ENCODE data around the gene ZNF618. TPM values are rescaled to one million over a fixed set of nuclear protein-coding genes. Genes with fewer than 3 reads are reported as not detected.

Gene ZNF618, protein sequence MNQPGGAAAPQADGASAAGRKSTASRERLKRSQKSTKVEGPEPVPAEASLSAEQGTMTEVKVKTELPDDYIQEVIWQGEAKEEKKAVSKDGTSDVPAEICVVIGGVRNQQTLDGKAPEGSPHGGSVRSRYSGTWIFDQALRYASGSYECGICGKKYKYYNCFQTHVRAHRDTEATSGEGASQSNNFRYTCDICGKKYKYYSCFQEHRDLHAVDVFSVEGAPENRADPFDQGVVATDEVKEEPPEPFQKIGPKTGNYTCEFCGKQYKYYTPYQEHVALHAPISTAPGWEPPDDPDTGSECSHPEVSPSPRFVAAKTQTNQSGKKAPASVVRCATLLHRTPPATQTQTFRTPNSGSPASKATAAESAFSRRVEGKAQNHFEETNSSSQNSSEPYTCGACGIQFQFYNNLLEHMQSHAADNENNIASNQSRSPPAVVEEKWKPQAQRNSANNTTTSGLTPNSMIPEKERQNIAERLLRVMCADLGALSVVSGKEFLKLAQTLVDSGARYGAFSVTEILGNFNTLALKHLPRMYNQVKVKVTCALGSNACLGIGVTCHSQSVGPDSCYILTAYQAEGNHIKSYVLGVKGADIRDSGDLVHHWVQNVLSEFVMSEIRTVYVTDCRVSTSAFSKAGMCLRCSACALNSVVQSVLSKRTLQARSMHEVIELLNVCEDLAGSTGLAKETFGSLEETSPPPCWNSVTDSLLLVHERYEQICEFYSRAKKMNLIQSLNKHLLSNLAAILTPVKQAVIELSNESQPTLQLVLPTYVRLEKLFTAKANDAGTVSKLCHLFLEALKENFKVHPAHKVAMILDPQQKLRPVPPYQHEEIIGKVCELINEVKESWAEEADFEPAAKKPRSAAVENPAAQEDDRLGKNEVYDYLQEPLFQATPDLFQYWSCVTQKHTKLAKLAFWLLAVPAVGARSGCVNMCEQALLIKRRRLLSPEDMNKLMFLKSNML
- total RNA-seq (2022; extraction: Qiagen RNA extraction) = 7.5 to 11.1 TPM (median 9.3 TPM) in 5 replicates

DNA sequence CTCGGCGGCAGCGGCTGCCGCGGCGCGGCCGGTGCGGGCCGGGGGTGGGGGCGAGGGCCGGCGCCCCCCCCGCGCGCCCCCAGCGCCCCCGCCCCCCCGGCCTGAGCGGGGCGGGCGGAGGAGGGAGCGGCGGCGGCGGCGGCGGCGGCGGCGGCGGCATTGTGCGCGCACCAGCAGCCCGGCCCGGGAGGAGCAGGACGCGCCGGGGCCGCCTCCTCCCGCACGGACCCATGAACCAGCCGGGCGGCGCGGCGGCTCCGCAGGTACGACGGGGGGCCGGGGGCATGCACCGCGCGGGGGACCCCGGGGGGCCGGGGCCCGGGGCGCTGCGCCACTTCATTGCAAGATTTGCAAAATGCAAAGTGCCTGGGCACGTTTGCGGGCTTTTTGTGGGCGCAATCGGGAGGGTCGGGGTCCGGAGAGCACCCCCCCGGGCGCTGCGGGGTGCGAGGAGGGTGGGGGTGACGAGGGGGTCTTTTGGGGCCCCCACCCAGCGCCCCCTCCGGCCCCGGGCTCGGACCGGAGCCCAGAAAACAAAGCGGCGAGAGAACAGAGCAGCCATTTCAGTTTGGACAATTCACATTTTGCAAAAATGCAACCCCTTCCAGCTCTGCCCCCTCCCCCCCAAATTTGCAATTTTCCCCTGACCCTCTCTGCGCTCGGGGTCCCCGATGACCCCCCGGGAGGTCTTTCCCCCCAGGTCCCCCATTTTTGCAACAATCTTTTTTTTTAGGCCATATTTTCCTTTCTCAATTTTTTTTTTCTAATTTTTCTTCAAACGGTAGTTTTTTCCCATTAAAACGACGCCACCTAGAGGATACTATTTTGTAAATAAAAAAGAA, at the start of gene ZNF618:
TSS of gene ZNF618 (plus strand) at position 159 of the 842 bp plus-strand sequence. CDS start at position 231, 72 bp downstream.

DNA sequence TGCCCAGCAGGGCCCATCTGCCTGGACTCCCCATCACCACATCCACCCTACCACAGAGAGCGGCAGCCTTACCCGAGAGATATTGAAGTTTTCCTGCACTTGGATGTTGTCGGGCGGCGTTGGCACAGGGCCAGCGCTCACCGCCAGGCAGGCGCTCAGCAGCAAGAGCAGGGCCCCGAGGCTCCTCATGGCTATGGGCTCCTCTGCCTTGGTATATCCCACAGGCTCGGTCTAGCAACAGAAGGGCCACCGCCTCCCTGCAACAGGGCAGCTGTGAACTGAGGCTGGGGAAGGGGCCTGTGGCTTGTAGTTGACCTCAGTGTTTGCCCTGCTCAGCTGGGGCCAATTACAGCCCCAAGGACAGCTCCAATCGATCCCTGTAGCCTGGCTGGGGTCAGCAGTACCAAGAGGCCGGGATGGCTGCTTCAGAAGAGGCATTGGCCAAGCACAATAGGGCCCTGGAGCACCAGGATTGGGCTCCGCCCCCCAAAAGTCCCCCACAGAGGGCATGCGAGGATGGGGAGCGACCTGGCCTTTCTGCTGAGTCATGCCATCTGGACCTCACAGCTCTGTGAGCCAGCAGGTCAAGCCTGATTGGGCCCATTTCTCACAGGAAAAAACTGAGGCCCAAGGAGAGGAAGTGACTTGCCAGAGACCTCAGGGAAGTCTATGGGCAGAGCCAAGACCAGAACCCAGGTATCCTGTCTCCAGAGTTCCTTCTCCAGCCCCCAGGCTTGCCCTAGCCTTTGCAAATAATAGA, 202.1 kb downstream of the ZNF618 start, which contains the start of gene AMBP:
TSS of gene AMBP (minus strand) at position 280 of the 760 bp plus-strand sequence. CDS start at position 189, 91 bp downstream.

DNA sequence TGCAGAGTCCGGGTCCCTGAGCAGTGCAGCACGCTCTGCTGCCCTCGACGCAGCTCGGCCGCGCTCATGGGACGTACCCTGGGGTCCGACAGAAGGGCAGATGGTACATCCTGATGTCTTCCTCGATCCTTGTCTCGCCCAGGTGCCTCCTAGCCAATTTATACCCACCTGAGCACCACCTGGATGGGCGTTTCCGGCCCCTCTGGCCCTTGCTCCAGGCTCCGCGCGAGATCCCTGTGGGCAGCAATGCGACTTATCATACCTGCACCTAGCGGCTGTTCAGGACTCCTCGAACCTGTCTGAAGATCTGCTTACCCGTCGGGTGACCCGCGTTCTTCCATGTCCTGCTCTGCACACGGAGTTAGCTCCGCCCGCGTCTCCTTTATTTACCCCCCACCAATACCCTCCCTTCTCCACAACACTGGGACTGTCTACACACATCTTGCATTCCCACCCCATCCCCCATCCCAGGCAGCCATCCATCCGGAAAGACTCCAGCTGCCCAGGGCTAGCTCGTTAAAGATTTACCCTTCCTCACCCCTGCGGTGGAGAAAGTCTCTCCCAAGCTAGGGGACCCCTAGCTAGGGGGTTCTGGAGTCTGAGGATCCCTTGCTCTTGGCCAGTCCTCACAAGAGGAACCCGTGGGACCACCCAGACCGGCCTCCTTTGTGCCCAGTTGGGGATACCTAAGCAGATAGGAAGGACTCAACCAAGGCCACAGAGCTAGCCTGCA, 223.0 kb downstream of the ZNF618 start, which contains the start of gene KIF12:
TSS of gene KIF12 (minus strand) at position 357 of the 733 bp plus-strand sequence. CDS start at position 341, 16 bp downstream.

Other genes starting within 250 kb of the ZNF618 start
- gene AMBP, start 202.0 kb downstream of the ZNF618 start, total RNA-seq (2022; extraction: Qiagen RNA extraction) = 7.0 to 9.8 TPM (median 7.6 TPM) in 5 replicates
- 1.3 to 1.9 TPM (median 1.5 TPM) in 5 replicates for gene KIF12, start 223.0 kb downstream of the ZNF618 start, total RNA-seq (2022; extraction: Qiagen RNA extraction)

Data from A549 treated with AZD2906 at 1 μM for 4 hours (cell line).